GM19463 (cell line): ENCODE measurements around the gene LGR5.

Experiments
- ATAC-seq: cut with Tn5 transposase; IDR thresholded peaks from one replicate; pipeline ENCODE4 v1.9.1; 2021; ENCODE audit warnings: mild to moderate bottlenecking, moderate library complexity; ENCODE audit not compliant: unreplicated experiment

Gene LGR5

DNA sequence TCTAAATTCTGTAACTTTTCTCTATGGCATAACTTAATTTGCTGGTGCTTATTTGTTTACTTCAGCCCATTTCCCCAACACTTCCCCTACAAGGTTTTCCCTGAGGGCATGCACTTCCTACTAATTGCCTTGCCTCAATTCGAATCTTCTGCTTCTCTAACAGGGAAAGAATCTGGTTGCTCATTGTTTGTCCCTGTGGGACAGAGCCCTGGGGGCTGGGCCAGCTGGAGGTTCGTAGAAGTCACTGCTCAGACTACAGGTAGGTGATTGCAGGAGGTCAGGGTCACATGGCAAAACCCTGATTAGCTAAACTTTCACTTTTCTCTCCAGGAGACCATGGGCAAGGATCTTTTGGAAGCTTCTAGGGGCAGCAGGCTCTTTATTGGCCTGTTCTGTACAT lies 152.0 kb downstream of the LGR5 start:
- ATAC-seq, result no peak

DNA sequence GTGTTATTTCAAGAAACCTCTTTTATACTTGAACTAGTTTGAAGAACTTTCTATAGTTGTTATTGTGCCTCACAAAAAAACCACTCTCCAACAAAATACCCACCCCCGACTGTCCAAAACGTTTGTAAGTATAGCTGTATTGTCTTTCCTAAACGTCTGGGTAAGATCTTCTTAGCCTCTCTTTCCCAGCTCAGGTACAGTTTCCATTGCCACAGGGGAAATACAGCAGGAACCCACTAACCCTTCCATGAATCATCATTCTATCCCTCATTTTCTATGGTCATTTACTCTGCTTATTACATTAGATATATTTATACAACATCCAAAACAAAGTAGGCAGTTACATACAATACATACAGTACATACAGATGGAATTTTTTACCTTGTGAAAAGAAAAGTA lies 153.2 kb downstream of the LGR5 start:
- no peak for ATAC-seq

DNA sequence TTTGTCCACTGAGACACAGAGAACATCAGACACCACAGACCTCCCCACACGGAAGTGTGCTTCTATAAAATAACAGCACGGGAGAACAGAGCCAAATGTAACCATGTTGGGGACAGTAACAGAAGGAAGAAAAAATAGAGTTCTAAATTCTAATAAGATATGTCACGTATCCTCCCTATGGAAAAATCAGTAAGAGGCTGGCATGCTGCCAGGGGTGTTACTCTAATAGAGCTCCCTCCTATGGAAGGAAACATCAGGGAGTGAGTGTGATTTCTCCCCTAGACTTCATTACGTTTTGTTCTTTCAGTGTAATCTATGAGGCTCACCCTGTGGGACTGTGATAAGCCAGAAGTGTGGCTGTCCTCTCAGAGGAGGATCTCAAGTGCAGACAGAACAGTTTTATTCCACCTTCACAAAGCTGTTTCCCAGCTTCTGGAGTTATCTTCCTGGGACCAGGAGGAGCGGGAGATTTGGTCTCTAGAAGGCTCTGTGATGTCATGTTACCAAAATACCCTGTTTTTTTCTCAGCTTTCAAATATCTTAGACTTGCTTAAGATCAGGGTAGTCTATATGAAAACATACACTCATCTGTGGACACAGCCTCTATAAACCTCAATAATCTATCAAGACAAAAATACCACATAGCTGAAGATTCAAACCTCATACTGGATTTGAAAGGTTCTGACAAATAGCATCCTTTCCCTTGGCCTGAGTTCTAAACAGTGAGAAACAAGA lies 154.8 kb downstream of the LGR5 start:
- no peak for ATAC-seq

DNA sequence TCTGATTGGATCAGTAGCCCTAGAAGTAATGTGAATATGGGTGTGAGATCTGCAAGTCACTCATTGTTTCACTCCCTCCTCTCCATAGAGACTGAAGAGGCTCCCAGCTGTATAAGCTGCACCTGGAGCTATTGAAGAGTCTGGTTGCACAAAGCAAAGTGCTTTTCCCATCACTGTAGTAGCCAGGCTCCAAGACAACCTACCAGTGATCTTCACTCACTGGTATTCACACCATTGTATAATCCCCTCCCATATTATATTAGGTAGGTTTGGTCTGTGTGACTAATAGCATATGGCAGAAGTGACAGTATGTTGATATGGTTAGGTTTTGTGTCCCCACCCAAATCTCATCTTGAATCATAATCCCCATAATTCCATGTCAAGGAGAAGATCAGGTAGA lies 159.6 kb downstream of the LGR5 start:
- ATAC-seq, result no peak

DNA sequence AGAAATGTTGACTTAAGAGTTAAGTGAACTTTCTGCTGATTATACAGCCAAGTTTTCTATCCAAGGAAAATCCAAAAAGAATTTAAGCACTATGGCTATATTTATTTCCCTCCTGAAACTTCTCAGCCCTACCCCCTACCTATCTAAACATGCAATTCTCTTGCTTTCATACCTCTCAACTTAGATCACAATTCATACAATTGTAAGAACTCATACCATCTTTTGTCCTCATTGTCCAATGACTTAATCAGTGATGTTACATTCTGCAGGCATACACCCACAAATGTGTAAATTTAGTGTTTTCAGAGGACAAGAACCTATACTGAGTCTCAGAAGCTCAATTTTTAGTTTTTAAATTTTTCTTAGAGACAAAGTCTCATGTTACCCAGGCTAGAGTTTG lies 161.9 kb downstream of the LGR5 start:
- ATAC-seq, result no peak

DNA sequence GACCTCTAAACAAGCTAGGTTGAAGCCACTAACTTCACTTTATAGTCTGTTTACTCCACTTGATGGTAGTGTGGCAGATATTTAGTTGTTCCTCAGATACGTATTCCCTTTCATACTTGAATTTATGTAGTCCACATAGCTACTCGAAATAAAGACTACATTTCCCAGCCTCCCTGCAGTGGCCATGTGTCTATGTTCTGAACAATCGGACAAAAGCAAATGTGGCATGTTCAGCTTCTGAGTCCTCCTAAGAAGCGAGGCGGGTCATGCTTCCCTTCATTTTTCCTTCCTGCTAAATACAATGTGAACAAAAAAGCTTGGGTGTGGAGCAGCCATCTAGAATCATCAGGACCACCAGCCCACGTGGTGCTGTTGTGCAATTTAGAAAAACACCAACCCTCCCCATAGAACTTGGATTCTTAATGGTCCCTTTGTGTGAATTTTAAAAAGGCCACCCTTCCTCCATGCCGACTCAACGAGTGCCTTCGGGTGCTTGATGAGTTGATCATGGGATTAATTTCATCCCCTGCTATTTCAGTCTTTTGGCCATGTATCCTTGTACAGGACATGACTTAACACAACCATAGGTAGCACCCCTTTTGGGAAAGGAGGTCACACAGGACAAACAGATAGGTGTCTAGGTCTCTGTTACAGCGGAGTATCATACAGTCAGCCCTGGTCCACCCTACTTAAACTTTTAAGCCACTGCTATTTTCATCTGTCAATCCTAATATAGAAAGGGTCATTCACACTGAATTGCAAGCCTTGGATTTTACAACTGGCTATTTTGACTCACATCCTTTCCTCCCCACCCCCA lies 163.4 kb downstream of the LGR5 start:
- ATAC-seq, result no peak

DNA sequence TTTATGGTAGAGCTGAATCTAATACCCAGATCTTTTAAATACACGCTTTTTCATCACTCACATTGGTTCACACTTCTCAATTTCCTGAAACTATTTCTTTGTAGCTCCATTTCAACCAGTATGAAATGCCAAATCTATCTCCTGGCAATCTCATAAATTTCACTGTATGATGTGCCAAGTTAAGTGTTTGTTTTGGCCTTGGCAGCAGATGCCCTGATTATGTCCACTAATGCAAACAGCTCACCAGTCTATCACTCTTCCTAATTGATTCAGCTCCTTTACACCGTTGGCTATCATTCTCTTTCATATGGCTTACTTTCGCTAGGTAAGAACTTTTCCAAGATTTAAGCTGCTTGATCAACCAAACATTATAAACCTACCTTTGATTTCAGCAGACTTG lies 165.4 kb downstream of the LGR5 start:
- ATAC-seq, result no peak

DNA sequence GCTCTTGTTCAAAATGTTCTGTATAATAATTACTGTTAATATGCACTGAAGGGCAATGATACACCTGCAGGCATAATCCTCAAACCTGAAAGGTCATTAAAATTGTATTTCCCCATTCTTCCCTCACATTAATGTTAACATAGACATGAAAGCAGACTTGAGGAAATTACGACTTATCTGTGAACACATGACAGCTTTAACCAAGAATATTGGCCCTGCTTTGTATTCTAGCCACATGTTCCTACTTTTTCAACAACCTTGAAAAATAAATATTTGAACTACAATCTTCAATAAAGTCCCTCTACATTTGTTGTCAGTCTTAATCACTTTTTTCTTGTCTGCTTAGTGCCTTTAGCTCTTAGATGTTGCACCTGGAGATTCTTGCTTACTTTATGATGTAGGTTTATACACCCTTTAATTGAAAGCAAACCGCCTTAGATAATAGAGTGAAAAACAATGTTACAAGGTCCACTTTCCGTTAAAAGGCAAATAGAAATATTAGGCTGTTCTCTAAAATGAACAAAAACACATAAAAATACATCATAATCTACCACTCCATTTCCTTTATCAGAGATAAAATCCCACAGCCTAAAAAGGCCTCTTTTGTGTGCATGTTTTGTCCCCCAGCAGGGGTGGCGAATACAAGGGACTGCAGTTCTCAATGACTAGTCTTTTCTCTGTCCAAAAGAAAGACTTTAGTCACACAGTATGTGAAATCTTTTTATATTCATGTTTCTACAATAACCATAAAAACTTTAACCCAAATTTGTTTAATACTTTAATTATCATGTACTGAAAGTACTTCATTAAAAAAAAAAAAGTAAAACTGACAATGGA lies 168.1 kb downstream of the LGR5 start:
- no peak for ATAC-seq

DNA sequence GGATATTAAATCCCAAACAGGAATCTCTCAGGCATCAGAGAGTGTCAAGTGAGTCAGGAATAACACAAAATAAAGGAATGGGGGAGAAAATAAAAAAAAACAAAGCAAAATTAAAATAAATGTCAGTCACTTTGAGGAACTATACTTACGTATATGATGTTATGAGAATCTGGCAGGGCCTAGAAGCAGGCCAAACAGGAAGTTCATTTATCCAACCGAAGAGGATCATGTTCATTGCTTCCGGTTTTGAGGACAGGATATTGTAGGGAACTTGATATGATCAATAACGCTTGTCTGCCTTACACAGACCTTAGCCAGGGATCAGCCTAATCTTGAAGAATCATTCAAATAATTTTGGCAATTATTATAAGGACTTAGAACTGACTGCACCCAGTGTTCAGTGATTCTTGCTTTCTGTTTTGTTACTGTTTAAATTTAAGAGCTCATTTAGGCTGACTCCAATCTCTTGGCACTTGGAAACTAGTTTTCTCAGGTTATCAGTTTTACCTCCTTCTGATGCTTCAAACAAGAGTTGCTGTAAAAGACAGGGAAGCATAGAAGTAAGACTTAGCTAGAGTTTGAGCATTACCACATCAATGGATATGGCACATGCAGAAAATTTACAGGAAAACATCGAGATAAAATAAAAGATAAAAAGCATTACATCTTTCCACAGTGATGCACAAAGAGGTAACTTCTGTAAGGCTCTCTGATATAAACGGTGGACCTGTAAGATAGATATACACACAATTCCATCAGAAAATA lies 170.6 kb downstream of the LGR5 start:
- ATAC-seq, result no peak

DNA sequence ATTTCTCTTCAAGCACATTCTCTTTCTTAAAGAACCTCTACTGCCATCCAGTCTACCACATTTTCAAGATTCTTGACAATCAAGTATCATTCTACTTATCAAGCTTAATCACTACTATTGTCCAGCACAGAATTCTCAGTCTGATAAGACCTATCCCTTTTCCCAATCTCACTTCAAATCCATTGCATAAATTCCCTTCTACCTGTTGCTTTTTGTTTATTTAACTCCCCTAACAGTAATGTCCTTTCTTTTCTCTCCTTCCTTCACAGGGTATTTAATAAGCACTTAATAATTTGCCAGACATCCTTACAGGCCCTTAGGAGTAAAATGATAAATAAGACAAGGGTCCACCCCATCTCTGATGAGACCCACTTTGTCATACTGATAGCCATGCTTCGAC lies 182.3 kb downstream of the LGR5 start:
- no peak for ATAC-seq

DNA sequence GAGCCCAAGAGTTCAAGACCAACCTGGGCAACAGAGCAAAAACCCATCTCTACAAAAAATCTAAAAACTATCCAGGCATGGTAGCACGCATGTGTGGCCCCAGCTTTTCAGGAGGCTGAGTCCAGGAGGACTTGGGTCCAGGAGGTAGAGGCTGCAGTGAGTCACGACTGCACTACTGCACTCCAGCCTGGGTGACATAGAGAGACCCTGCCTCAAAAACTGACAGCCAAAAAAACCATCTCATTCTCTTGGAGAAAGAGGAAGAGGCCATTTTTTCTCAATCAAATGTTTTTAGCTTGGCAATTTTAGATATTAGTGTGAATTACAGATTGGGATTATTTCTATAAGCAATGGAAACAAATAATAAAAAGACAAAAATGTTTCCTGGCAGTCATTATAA lies 185.9 kb downstream of the LGR5 start:
- no peak for ATAC-seq

DNA sequence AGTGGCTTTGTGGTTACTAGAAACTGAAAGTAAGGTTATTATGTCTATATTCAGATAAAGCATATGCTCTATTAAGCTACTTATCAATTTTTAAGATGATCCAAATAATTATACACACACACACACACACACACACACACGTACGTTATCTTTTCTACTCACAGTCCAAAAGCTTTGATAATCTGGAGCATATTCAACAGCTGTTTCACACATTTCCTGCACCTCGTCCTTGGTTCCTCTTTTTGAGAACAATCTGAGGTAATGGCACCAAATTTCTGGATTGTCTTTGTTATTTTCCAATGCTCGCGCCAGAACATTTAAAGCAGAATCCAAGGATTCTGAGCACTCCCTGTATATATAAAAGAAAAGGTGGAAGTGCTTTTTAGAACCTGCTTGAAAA lies 186.5 kb downstream of the LGR5 start:
- no peak for ATAC-seq

DNA sequence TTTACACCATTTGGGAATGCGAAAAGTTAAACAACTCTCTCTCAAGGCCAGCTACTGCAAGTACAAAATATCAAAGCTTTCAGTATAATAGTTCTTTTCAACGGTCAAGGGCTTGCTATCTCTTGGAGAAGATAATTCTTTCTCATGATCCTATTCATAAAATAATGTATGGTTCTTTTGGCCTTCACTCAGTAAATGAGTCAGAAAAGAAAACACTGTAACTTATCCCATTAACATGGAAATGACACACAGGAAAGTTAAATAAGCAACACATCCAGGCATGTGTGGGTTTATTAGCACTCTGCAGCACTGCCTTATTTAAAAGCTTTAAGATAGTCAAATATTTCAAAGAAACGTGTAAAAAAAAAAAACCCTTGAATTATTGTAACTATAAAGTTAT lies 187.2 kb downstream of the LGR5 start:
- no peak for ATAC-seq

DNA sequence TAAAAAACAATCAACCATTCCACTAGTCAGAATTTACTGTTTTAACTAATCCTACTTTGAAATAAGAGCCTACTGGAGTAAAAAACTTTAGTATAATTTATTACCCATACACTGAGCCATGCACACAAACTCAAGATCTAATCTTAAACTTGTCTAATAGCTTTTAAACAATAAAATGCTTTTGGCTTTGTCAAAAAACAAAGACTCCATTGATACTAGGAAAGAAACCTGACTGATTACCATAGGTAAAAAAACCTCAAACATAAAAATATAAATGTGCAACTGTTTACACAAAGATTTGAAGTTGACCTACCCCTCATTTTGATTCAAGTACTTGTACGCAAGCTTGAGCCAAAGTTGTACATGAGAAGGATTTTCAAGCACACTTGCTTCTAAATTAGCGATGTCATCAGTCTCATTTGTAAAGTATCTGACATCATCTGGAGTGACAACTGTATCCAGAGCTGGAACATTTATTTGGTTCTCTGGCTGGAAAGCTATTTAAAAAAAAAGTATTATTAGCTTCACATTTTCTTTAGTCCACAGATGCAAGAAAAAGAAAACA lies 187.9 kb downstream of the LGR5 start:
- ATAC-seq, result no peak
